ENCODE data around the gene SMARCB1.

The SMARCB1 gene

DNA sequence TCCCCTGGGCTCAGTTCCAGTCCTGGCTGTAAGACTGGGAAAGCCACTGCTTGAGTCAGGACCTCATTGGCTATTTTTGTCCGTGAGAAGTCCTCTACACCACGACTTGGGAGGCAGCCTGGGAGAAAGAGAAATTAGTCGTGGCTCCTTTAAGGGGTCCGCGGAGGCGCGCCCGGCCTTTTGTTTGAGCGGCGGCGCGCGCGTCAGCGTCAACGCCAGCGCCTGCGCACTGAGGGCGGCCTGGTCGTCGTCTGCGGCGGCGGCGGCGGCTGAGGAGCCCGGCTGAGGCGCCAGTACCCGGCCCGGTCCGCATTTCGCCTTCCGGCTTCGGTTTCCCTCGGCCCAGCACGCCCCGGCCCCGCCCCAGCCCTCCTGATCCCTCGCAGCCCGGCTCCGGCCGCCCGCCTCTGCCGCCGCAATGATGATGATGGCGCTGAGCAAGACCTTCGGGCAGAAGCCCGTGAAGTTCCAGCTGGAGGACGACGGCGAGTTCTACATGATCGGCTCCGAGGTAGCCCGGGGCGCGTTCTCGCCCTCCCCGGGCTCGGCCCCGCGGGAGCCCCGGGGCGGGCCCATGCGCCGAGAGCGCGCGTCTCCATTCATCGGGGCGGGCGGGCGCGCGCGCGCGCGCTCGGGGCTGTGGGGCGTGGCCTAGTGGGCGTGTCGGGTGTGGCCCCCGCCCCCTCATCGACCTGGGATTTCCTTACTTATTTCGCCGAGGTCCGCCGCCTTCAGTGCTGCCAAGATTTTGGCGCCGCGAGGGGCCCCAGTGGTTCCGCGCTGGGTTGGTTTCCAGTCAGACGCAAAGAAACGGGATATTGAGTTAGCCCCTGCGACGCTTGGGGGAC, at the start of gene SMARCB1:
Gene SMARCB1 (plus strand): TSS at position 215 of the 848 bp plus-strand sequence. CDS start 204 bp downstream, at position 419.
- Histone ChIP-seq H3K27me3 (ENCODE audit: insufficient read depth, low read length) (no peaks in the 10 kb centered on the region), H3K4me1 (ENCODE audit: insufficient read depth, low read length, severe bottlenecking) (peaks cover 34% of the 10 kb centered on the region), H3K4me3 (ENCODE audit: low read depth, low read length, poor library complexity, severe bottlenecking) (peak within 1 kb of the TSS; percentile 73), H3K79me2 (ENCODE audit: insufficient read depth, low read length) (peaks cover 45% of the 10 kb centered on the region), H3K27ac (ENCODE audit: low read depth, low read length, poor library complexity, severe bottlenecking) (peak within 1 kb of the TSS; percentile 81), H3K9me2 (ENCODE audit: low read depth, low read length) (no peaks in the 10 kb centered on the region), H3K36me3 (ENCODE audit: insufficient read depth, low read length) (peaks cover 8% of the 10 kb centered on the region), H4K20me1 (ENCODE audit: insufficient read depth, low read length) (no peaks in the 10 kb centered on the region), H3K9me3 (ENCODE audit: low read length) (no peaks in the 10 kb centered on the region), H3K9ac (ENCODE audit: low read length) (peak within 1 kb of the TSS; percentile 90), H3K4me2 (ENCODE audit: low read length) (peak within 1 kb of the TSS; percentile 83), H2AFZ (ENCODE audit: low read length) (no peak within 1 kb of the TSS), H3F3A (ENCODE audit: insufficient read depth, low read length) (no peaks in the 10 kb centered on the region)
- TF ChIP-seq, protein P1, sequence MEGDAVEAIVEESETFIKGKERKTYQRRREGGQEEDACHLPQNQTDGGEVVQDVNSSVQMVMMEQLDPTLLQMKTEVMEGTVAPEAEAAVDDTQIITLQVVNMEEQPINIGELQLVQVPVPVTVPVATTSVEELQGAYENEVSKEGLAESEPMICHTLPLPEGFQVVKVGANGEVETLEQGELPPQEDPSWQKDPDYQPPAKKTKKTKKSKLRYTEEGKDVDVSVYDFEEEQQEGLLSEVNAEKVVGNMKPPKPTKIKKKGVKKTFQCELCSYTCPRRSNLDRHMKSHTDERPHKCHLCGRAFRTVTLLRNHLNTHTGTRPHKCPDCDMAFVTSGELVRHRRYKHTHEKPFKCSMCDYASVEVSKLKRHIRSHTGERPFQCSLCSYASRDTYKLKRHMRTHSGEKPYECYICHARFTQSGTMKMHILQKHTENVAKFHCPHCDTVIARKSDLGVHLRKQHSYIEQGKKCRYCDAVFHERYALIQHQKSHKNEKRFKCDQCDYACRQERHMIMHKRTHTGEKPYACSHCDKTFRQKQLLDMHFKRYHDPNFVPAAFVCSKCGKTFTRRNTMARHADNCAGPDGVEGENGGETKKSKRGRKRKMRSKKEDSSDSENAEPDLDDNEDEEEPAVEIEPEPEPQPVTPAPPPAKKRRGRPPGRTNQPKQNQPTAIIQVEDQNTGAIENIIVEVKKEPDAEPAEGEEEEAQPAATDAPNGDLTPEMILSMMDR (IDR thresholded peaks at IDR 0.05; ENCODE audit: low read length) = no peak
- TF ChIP-seq EZH2 (IDR thresholded peaks at IDR 0.05; ENCODE audit: borderline replicate concordance, low read length) = no peak

DNA sequence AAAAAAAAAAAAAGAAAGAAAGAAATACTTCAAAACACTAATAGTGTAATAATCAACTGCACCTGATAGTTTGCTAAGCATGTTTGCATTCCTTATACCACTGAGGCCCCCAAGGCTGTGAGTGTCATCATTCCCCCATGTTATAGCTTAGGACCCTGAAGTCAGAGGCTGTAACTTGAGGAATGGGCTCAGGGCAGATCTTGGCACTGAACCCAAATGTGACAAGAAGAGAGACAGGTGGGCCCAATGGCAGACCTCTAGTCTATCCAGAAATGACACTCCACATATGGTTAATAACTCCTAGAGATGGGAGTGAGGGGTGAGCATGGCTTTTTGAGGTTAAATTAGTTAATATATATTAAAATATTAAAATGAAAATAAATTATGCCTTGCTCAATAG, 49.1 kb upstream of the SMARCB1 start:
- no peak for TF ChIP-seq EZH2 (IDR thresholded peaks at IDR 0.05; ENCODE audit: borderline replicate concordance, low read length)
- TF ChIP-seq, protein P1 (IDR thresholded peaks at IDR 0.05; ENCODE audit: low read length) = no peak
- no peak overlapping the region for H3K4me2 ChIP-seq (ENCODE audit: low read length)
- no peak overlapping the region for H3K4me3 ChIP-seq (ENCODE audit: low read depth, low read length, poor library complexity, severe bottlenecking)
- no peak overlapping the region for H3K9ac ChIP-seq (ENCODE audit: low read length)
- no peak overlapping the region for H2AFZ ChIP-seq (ENCODE audit: low read length)
- H3K27me3 ChIP-seq (ENCODE audit: insufficient read depth, low read length) = no peaks in the 10 kb centered on the region; the same call in 1 of the 2 replicates
- H4K20me1 ChIP-seq (ENCODE audit: insufficient read depth, low read length) = no peaks in the 10 kb centered on the region
- no peaks in the 10 kb centered on the region for H3K9me2 ChIP-seq (ENCODE audit: low read depth, low read length)
- no peaks in the 10 kb centered on the region for H3K4me1 ChIP-seq (ENCODE audit: insufficient read depth, low read length, severe bottlenecking)
- H3K36me3 ChIP-seq (ENCODE audit: insufficient read depth, low read length) = 0 out of 2 replicates have a peak, but pooled peaks cover under 1% of the 10 kb centered on the region
- H3K27ac ChIP-seq (ENCODE audit: low read depth, low read length, poor library complexity, severe bottlenecking) = no peak overlapping the region
- H3K9me3 ChIP-seq (ENCODE audit: low read length) = no peaks in the 10 kb centered on the region
- no peaks in the 10 kb centered on the region; the same call in 1 of the 2 replicates for H3F3A ChIP-seq (ENCODE audit: insufficient read depth, low read length)
- no peaks in the 10 kb centered on the region for H3K79me2 ChIP-seq (ENCODE audit: insufficient read depth, low read length)

DNA sequence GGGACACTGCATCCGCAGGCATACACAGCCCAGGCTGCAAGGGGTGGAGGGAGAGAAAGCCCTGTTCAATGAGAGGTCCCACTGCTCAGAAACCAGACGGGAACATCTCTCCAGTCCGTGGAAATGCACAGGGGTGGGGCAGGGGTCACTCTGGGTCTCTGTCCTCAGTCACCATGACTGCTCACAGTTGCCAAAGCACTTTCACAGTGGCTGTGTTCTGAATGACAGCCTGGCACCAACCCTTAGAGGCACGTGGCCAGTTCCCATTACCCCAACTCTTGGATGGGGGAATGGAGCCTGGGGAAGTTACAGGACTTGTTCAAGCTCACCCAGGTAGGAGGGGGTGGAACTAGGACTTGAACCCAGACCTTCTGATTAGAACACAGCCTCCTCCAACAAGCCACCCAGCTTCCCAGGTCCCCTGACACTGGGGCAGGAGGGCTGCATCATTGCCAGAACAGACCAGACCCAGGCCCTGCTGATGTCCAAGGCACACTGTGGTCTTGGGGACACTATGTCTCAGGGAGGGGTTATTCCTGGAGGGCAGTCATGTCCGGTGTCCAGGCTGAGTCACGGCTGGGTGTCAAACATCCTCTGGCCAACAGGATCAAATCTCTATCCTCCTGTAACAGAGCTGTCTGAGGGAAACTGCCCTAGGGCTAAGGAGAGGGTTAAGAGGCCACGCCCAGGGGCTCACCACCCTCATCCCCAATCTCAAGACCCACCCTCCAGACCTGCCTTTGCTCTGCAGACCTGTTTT, 44.1 kb upstream of the SMARCB1 start:
- H3K4me3 ChIP-seq (ENCODE audit: low read depth, low read length, poor library complexity, severe bottlenecking) = no peak overlapping the region
- H3K27ac ChIP-seq (ENCODE audit: low read depth, low read length, poor library complexity, severe bottlenecking) = no peak overlapping the region
- H3K27me3 ChIP-seq (ENCODE audit: insufficient read depth, low read length) = no peaks in the 10 kb centered on the region
- no peaks in the 10 kb centered on the region for H4K20me1 ChIP-seq (ENCODE audit: insufficient read depth, low read length)
- H3K9ac ChIP-seq (ENCODE audit: low read length) = no peak overlapping the region
- no peaks in the 10 kb centered on the region for H3K79me2 ChIP-seq (ENCODE audit: insufficient read depth, low read length)
- no peaks in the 10 kb centered on the region for H3K9me3 ChIP-seq (ENCODE audit: low read length)
- no peaks in the 10 kb centered on the region for H3K9me2 ChIP-seq (ENCODE audit: low read depth, low read length)
- H3K4me1 ChIP-seq (ENCODE audit: insufficient read depth, low read length, severe bottlenecking) = no peaks in the 10 kb centered on the region
- H3K4me2 ChIP-seq (ENCODE audit: low read length) = no peak overlapping the region
- TF ChIP-seq EZH2 (IDR thresholded peaks at IDR 0.05; ENCODE audit: borderline replicate concordance, low read length) = no peak
- TF ChIP-seq, protein P1 (IDR thresholded peaks at IDR 0.05; ENCODE audit: low read length) = no peak
- H3F3A ChIP-seq (ENCODE audit: insufficient read depth, low read length) = no peaks in the 10 kb centered on the region; the same call in 1 of the 2 replicates
- H3K36me3 ChIP-seq (ENCODE audit: insufficient read depth, low read length) = peaks cover 28% of the 10 kb centered on the region
- H2AFZ ChIP-seq (ENCODE audit: low read length) = no peak overlapping the region

Data from OCI-LY1 (cell line).